AG09309 (cell line): Measurements from ENCODE around the gene DNAH14.

Source experiments
- DNase-seq: peaks from one replicate; pipeline ENCODE4 v3.0.0-alpha.2; 2010; ENCODE audit warnings: low read depth
- H3K4me3 ChIP-seq: 2 replicates; pipeline ENCODE4 v1.5.1; 2011; ENCODE audit warnings: mild to moderate bottlenecking, low read depth, low read length, moderate library complexity; ENCODE audit not compliant: control insufficient read depth
- CTCF ChIP-seq: IDR thresholded peaks from 2 replicates; pipeline ENCODE4 v1.5.1; 2011; ENCODE audit warnings: mild to moderate bottlenecking, low read depth, low read length, inconsistent platforms; ENCODE audit not compliant: insufficient read depth, control insufficient read depth; ENCODE audit errors: missing control alignments

DNAH14 gene

GRCh38 chr1:225435487-225435886 lies 506.0 kb downstream of the DNAH14 start:
- DNase-seq, result no peak
- H3K4me3 ChIP-seq, result no peak overlapping the region
- TF ChIP-seq CTCF, result no peak

- H3K4me3 ChIP-seq, result no peak overlapping the region
- DNase-seq, result no peak
Observed at GRCh38 chr1:225435957-225436392, 506.5 kb downstream of the DNAH14 start.

GRCh38 chr1:225437710-225438437 lies 508.4 kb downstream of the DNAH14 start:
- no peak for DNase-seq
- TF ChIP-seq CTCF, result peak; percentile 63
- H3K4me3 ChIP-seq, result no peak overlapping the region

More at GRCh38 chr1:225435957-225436392, 506.5 kb downstream of the DNAH14 start:
- no peak for TF ChIP-seq CTCF

GRCh38 chr1:225440380-225441221 lies 511.1 kb downstream of the DNAH14 start:
- no peak for DNase-seq
- H3K4me3 ChIP-seq, result no peak overlapping the region
- TF ChIP-seq CTCF, result no peak

- no peak for TF ChIP-seq CTCF
- no peak overlapping the region for H3K4me3 ChIP-seq
- DNase-seq, result no peak
Observed at GRCh38 chr1:225441314-225442122, 512.0 kb downstream of the DNAH14 start.

GRCh38 chr1:225442123-225442505 lies 512.6 kb downstream of the DNAH14 start:
- H3K4me3 ChIP-seq, result no peak overlapping the region
- no peak for TF ChIP-seq CTCF
- no peak for DNase-seq
